GM23338 (cell line): ENCODE measurements around the gene WDR76. TPM values are rescaled to one million over a fixed set of nuclear protein-coding genes. Genes with fewer than 3 reads are reported as not detected.

Experiments
- ATAC-seq: fragments of 200-7000 bp; cut with Tn5 transposase; 3 replicates; pipeline ENCODE4 v1.9.1; 2020
- DNase-seq: peaks from one replicate; pipeline ENCODE4 v3.0.0-alpha.2; 2015; ENCODE audit warnings: low spot score
- H2AFZ ChIP-seq: fragments of 200-600 bp; sonication (generic); 2 replicates; pipeline ENCODE4 v1.8.0; 2016; ENCODE audit warnings: antibody characterized with exemption, mild to moderate bottlenecking, moderate library complexity
- H3F3A ChIP-seq: fragments of 200-600 bp; sonication (generic); replicated peaks from 2 replicates; pipeline ENCODE4 v1.8.0; 2017; ENCODE audit warnings: antibody characterized with exemption, mixed run types, low read depth
- H3K27ac ChIP-seq: fragments of 200-600 bp; sonication (generic); 2 replicates; pipeline ENCODE4 v1.6.1; 2016; ENCODE audit warnings: low read depth
- H3K27me3 ChIP-seq: fragments of 200-600 bp; sonication (generic); 2 replicates; pipeline ENCODE4 v1.8.0; 2016; ENCODE audit warnings: mild to moderate bottlenecking, mixed run types, moderate library complexity; ENCODE audit not compliant: insufficient read depth
- H3K36me3 ChIP-seq: fragments of 200-600 bp; sonication (generic); 2 replicates; pipeline ENCODE4 v1.8.0; 2016; ENCODE audit warnings: mild to moderate bottlenecking; ENCODE audit not compliant: insufficient read depth
- H3K4me1 ChIP-seq: fragments of 200-600 bp; sonication (generic); 2 replicates; pipeline ENCODE4 v1.8.0; 2016; ENCODE audit warnings: mild to moderate bottlenecking, moderate library complexity; ENCODE audit not compliant: insufficient read depth
- H3K4me2 ChIP-seq: fragments of 200-600 bp; sonication (generic); 2 replicates; pipeline ENCODE4 v1.7.1; 2017; ENCODE audit warnings: mixed run types
- H3K4me3 ChIP-seq: fragments of 200-600 bp; sonication (generic); 2 replicates; pipeline ENCODE4 v1.6.1; 2016; ENCODE audit warnings: mixed run types
- H3K79me2 ChIP-seq: fragments of 200-600 bp; sonication (generic); replicated peaks from 2 replicates; pipeline ENCODE4 v1.8.0; 2017; ENCODE audit warnings: mild to moderate bottlenecking; ENCODE audit not compliant: insufficient read depth
- H3K9me2 ChIP-seq: fragments of 200-600 bp; sonication (generic); 2 replicates; pipeline ENCODE4 v1.8.0; 2017; ENCODE audit not compliant: insufficient read depth
- H4K20me1 ChIP-seq: fragments of 200-600 bp; sonication (generic); replicated peaks from 2 replicates; pipeline ENCODE4 v1.8.0; 2017; ENCODE audit warnings: mild to moderate bottlenecking; ENCODE audit not compliant: insufficient read depth
- H3K27ac Mint-ChIP-seq: 2 replicates; pipeline ENCODE4 v1.8.0; 2020; ENCODE audit warnings: inconsistent platforms, mild to moderate bottlenecking, moderate library complexity, mixed read lengths
- H3K27me3 Mint-ChIP-seq: 3 replicates; pipeline ENCODE4 v1.8.0; 2022; ENCODE audit warnings: low read depth, mild to moderate bottlenecking, moderate library complexity, mixed read lengths, inconsistent platforms; ENCODE audit not compliant: insufficient read depth, poor library complexity
- H3K36me3 Mint-ChIP-seq: 3 replicates; pipeline ENCODE4 v1.8.0; 2021; ENCODE audit warnings: low read depth, mild to moderate bottlenecking, inconsistent platforms, moderate library complexity, mixed read lengths
- H3K4me1 Mint-ChIP-seq: 3 replicates; pipeline ENCODE4 v1.8.0; 2020; ENCODE audit warnings: mild to moderate bottlenecking, inconsistent platforms, mixed read lengths
- H3K4me3 Mint-ChIP-seq: 3 replicates; pipeline ENCODE4 v1.8.0; 2021; ENCODE audit warnings: moderate library complexity, mild to moderate bottlenecking, inconsistent platforms, mixed read lengths
- H3K9me3 Mint-ChIP-seq: 3 replicates; pipeline ENCODE4 v1.8.0; 2020; ENCODE audit warnings: moderate library complexity, mild to moderate bottlenecking, inconsistent platforms, mixed read lengths
- REST ChIP-seq: IDR thresholded peaks from one replicate; pipeline ENCODE4 v1.6.1; 2018; ENCODE audit warnings: antibody characterized with exemption; ENCODE audit not compliant: unreplicated experiment
- STAT1 ChIP-seq: IDR thresholded peaks from one replicate; pipeline ENCODE4 v1.6.1; 2016; ENCODE audit warnings: antibody characterized with exemption; ENCODE audit not compliant: unreplicated experiment
- ZNF331 ChIP-seq: fragments of 250-450 bp; sonication (Bioruptor Pico); IDR thresholded peaks from 2 replicates; pipeline ENCODE4 v1.5.0; 2020; ENCODE audit warnings: low read depth, mild to moderate bottlenecking, moderate library complexity
- ZNF462 ChIP-seq: fragments of 250-450 bp; sonication (Bioruptor Pico); IDR thresholded peaks from 2 replicates; pipeline ENCODE4 v1.5.0; 2020; ENCODE audit warnings: mild to moderate bottlenecking, moderate library complexity
- polyA plus RNA-seq: library from polyadenylated mRNA; unstranded; fragments of >200 nt; fragmentation: Nextera tagmentation; extraction: Ambion mirVana; gene quantifications from 2 replicates; pipeline ENCODE4 v1.2.1, GENCODE V29; 2016
- total RNA-seq: library from RNA; depleted of rRNA; stranded (reverse); fragments of >200 nt; shearing (Covaris generic); gene quantifications from 2 replicates; pipeline ENCODE4 v1.2.3, GENCODE V29; 2014

Gene WDR76
- total and polyA plus RNA-seq, 2 experiments from 2014 or later = 9.7 to 17.8 TPM

- Mint-ChIP-seq H3K36me3 (peaks cover 65% of the 10 kb centered on the region), H3K4me3 (peak overlapping the region; percentile 98), H3K9me3 (no peaks in the 10 kb centered on the region), H3K27ac (peak overlapping the region; percentile 66), H3K4me1 (peaks cover 46% of the 10 kb centered on the region), H3K27me3 (peaks cover 29% of the 10 kb centered on the region)
- Histone ChIP-seq H4K20me1 (peaks cover 19% of the 10 kb centered on the region; the same call in 1 of the 2 replicates), H3K79me2 (peaks cover 19% of the 10 kb centered on the region), H3K4me3 (peak overlapping the region; percentile 100; the same call in 1 of the 2 replicates), H3K4me1 (peaks cover 29% of the 10 kb centered on the region), H3K27me3 (no peaks in the 10 kb centered on the region), H2AFZ (no peak overlapping the region), H3F3A (peaks cover 29% of the 10 kb centered on the region), H3K4me2 (peak overlapping the region; percentile 95), H3K9me2 (no peaks in the 10 kb centered on the region), H3K27ac (peak overlapping the region; percentile 65; the same call in 1 of the 2 replicates), H3K36me3 (peaks cover 21% of the 10 kb centered on the region)
- ATAC-seq = no peak
- TF ChIP-seq REST (peak; percentile 51), STAT1 (no peak)
- DNase-seq = no peak
Observed at GRCh38 chr15:43794269-43795037, 32.3 kb upstream of the WDR76 start.

- Mint-ChIP-seq H3K36me3 (peaks cover 73% of the 10 kb centered on the region), H3K27ac (peak overlapping the region; percentile 79), H3K9me3 (no peaks in the 10 kb centered on the region), H3K4me3 (peak overlapping the region; percentile 32; the same call in 1 of the 3 replicates), H3K27me3 (peaks cover 32% of the 10 kb centered on the region), H3K4me1 (peaks cover 54% of the 10 kb centered on the region)
- Histone ChIP-seq H4K20me1 (peaks cover 19% of the 10 kb centered on the region; the same call in 1 of the 2 replicates), H3K27me3 (no peaks in the 10 kb centered on the region), H3K79me2 (peaks cover 19% of the 10 kb centered on the region), H3K4me2 (peak overlapping the region; percentile 68), H3F3A (peaks cover 35% of the 10 kb centered on the region), H3K27ac (peak overlapping the region; percentile 65), H3K4me3 (0 out of 2 replicates have a peak overlapping the region, but pooled peaks have one; percentile 13), H3K9me2 (no peaks in the 10 kb centered on the region), H3K36me3 (peaks cover 21% of the 10 kb centered on the region), H2AFZ (no peak overlapping the region), H3K4me1 (peaks cover 37% of the 10 kb centered on the region)
- TF ChIP-seq ZNF331 (CRISPR knock-in tag) = no peak
- ATAC-seq = no peak
- DNase-seq = no peak
Observed at GRCh38 chr15:43795197-43795596, 31.6 kb upstream of the WDR76 start.

- Mint-ChIP-seq H3K27me3 (peaks cover 36% of the 10 kb centered on the region), H3K36me3 (peaks cover 78% of the 10 kb centered on the region), H3K4me3 (peak overlapping the region; percentile 28; the same call in 2 of the 3 replicates), H3K4me1 (peaks cover 56% of the 10 kb centered on the region), H3K9me3 (no peaks in the 10 kb centered on the region), H3K27ac (peak overlapping the region; percentile 5; the same call in 1 of the 2 replicates)
- Histone ChIP-seq H4K20me1 (peaks cover 19% of the 10 kb centered on the region; the same call in 1 of the 2 replicates), H2AFZ (no peak overlapping the region), H3K27ac (peak overlapping the region; percentile 65; the same call in 1 of the 2 replicates), H3K27me3 (no peaks in the 10 kb centered on the region), H3K4me2 (peak overlapping the region; percentile 68; the same call in 1 of the 2 replicates), H3K36me3 (peaks cover 21% of the 10 kb centered on the region), H3F3A (peaks cover 37% of the 10 kb centered on the region), H3K4me3 (0 out of 2 replicates have a peak overlapping the region, but pooled peaks have one; percentile 26), H3K4me1 (peaks cover 38% of the 10 kb centered on the region), H3K9me2 (no peaks in the 10 kb centered on the region), H3K79me2 (peaks cover 22% of the 10 kb centered on the region)
- DNase-seq (peak; percentile 59), ATAC-seq (peak; percentile 5)
- no peak for TF ChIP-seq ZNF462 (CRISPR knock-in tag)
- no peak for TF ChIP-seq STAT1
Observed at GRCh38 chr15:43795997-43796396, 30.8 kb upstream of the WDR76 start.
